IPS-18a (cell line): ENCODE results near the gene SYN1.

Source experiments
- H3K27ac ChIP-seq: one replicate; pipeline ENCODE4 v1.5.1; 2013; ENCODE audit warnings: low read length
- H3K27me3 ChIP-seq: one replicate; pipeline ENCODE4 v1.6.1; 2013; ENCODE audit warnings: mild to moderate bottlenecking, low read length; ENCODE audit not compliant: control insufficient read depth, insufficient read depth
- H3K36me3 ChIP-seq: one replicate; pipeline ENCODE4 v1.6.1; 2013; ENCODE audit warnings: low read depth, low read length; ENCODE audit not compliant: control insufficient read depth
- H3K4me1 ChIP-seq: one replicate; pipeline ENCODE4 v1.6.1; 2013; ENCODE audit warnings: low read depth, low read length; ENCODE audit not compliant: control insufficient read depth
- H3K4me3 ChIP-seq: one replicate; pipeline ENCODE4 v1.5.1; 2013; ENCODE audit warnings: low read length
- H3K9ac ChIP-seq: one replicate; pipeline ENCODE4 v1.6.1; 2013; ENCODE audit warnings: mild to moderate bottlenecking, low read length, moderate library complexity
- H3K9me3 ChIP-seq: one replicate; pipeline ENCODE4 v1.6.1; 2013; ENCODE audit warnings: low read depth, low read length; ENCODE audit not compliant: control insufficient read depth

Gene SYN1

GRCh38 chrX:47632666-47633065 lies 13.0 kb upstream of the SYN1 start:
- no peaks in the 10 kb centered on the region for H3K27me3 ChIP-seq
- H3K36me3 ChIP-seq, result no peaks in the 10 kb centered on the region
- H3K4me3 ChIP-seq, result no peak overlapping the region
- no peak overlapping the region for H3K27ac ChIP-seq
- H3K4me1 ChIP-seq, result no peaks in the 10 kb centered on the region
- H3K9me3 ChIP-seq, result peaks cover 7% of the 10 kb centered on the region
- H3K9ac ChIP-seq, result no peak overlapping the region

- H3K9me3 ChIP-seq, result peaks cover 4% of the 10 kb centered on the region
- no peaks in the 10 kb centered on the region for H3K27me3 ChIP-seq
- H3K27ac ChIP-seq, result no peak overlapping the region
- H3K4me3 ChIP-seq, result no peak overlapping the region
- H3K9ac ChIP-seq, result no peak overlapping the region
- no peaks in the 10 kb centered on the region for H3K4me1 ChIP-seq
- no peaks in the 10 kb centered on the region for H3K36me3 ChIP-seq
These were observed 12.0 kb upstream of the SYN1 start for GRCh38 chrX:47631676-47632075.

GRCh38 chrX:47629419-47630200 lies 10.0 kb upstream of the SYN1 start, which contains the start of gene CFP:
TSS of gene CFP (minus strand) at chrX:47629930. CDS start at chrX:47629844, 86 bp downstream.
- Histone ChIP-seq H3K4me3 (no peak within 1 kb of the TSS), H3K9me3 (peaks cover 4% of the 10 kb centered on the region), H3K36me3 (no peaks in the 10 kb centered on the region), H3K9ac (no peak within 1 kb of the TSS), H3K4me1 (no peaks in the 10 kb centered on the region), H3K27me3 (no peaks in the 10 kb centered on the region), H3K27ac (no peak within 1 kb of the TSS)

- Histone ChIP-seq H3K4me1 (no peaks in the 10 kb centered on the region), H3K9me3 (peaks cover 4% of the 10 kb centered on the region), H3K4me3 (no peak overlapping the region), H3K27ac (no peak overlapping the region), H3K36me3 (no peaks in the 10 kb centered on the region), H3K9ac (no peak overlapping the region), H3K27me3 (no peaks in the 10 kb centered on the region)
These were observed 9.3 kb upstream of the SYN1 start for GRCh38 chrX:47628982-47629381.

GRCh38 chrX:47625365-47625764 lies 5.7 kb upstream of the SYN1 start:
- Histone ChIP-seq H3K4me3 (no peak overlapping the region), H3K4me1 (no peaks in the 10 kb centered on the region), H3K9ac (no peak overlapping the region), H3K9me3 (peaks cover 7% of the 10 kb centered on the region), H3K27ac (no peak overlapping the region), H3K27me3 (no peaks in the 10 kb centered on the region), H3K36me3 (no peaks in the 10 kb centered on the region)

- Histone ChIP-seq H3K4me1 (no peaks in the 10 kb centered on the region), H3K4me3 (peak overlapping the region; percentile 37), H3K9ac (no peak overlapping the region), H3K36me3 (no peaks in the 10 kb centered on the region), H3K27ac (no peak overlapping the region), H3K27me3 (no peaks in the 10 kb centered on the region), H3K9me3 (peaks cover 5% of the 10 kb centered on the region)
These were observed 3.9 kb upstream of the SYN1 start for GRCh38 chrX:47623540-47624027.

GRCh38 chrX:47621851-47622250 lies 2.2 kb upstream of the SYN1 start:
- H3K36me3 ChIP-seq, result no peaks in the 10 kb centered on the region
- H3K27ac ChIP-seq, result no peak overlapping the region
- H3K9me3 ChIP-seq, result peaks cover 5% of the 10 kb centered on the region
- H3K9ac ChIP-seq, result no peak overlapping the region
- H3K27me3 ChIP-seq, result no peaks in the 10 kb centered on the region
- no peak overlapping the region for H3K4me3 ChIP-seq
- no peaks in the 10 kb centered on the region for H3K4me1 ChIP-seq

GRCh38 chrX:47620303-47620685 lies 637 bp upstream of the SYN1 start:
- Histone ChIP-seq H3K36me3 (no peaks in the 10 kb centered on the region), H3K27ac (no peak overlapping the region), H3K27me3 (no peaks in the 10 kb centered on the region), H3K4me3 (peak overlapping the region; percentile 29), H3K4me1 (no peaks in the 10 kb centered on the region), H3K9me3 (peaks cover 5% of the 10 kb centered on the region), H3K9ac (no peak overlapping the region)

GRCh38 chrX:47618923-47619485 lies 653 bp downstream of the SYN1 start:
- Histone ChIP-seq H3K27ac (no peak overlapping the region), H3K4me3 (peak overlapping the region; percentile 26)

GRCh38 chrX:47614618-47615017 lies 5.0 kb downstream of the SYN1 start:
- H3K36me3 ChIP-seq, result no peaks in the 10 kb centered on the region
- no peak overlapping the region for H3K4me3 ChIP-seq
- no peaks in the 10 kb centered on the region for H3K4me1 ChIP-seq
- H3K9ac ChIP-seq, result no peak overlapping the region
- H3K9me3 ChIP-seq, result peaks cover 6% of the 10 kb centered on the region
- H3K27me3 ChIP-seq, result no peaks in the 10 kb centered on the region
- H3K27ac ChIP-seq, result no peak overlapping the region

More at GRCh38 chrX:47618923-47619485, 653 bp downstream of the SYN1 start:
- Histone ChIP-seq H3K36me3 (no peaks in the 10 kb centered on the region), H3K9me3 (peaks cover 5% of the 10 kb centered on the region), H3K4me1 (no peaks in the 10 kb centered on the region), H3K27me3 (no peaks in the 10 kb centered on the region), H3K9ac (no peak overlapping the region)

- peaks cover 6% of the 10 kb centered on the region for H3K9me3 ChIP-seq
- no peak overlapping the region for H3K27ac ChIP-seq
- no peak overlapping the region for H3K4me3 ChIP-seq
- no peaks in the 10 kb centered on the region for H3K27me3 ChIP-seq
- peaks cover 6% of the 10 kb centered on the region for H3K4me1 ChIP-seq
- no peaks in the 10 kb centered on the region for H3K36me3 ChIP-seq
- no peak overlapping the region for H3K9ac ChIP-seq
These were observed 6.6 kb downstream of the SYN1 start for GRCh38 chrX:47613082-47613481.

- H3K27ac ChIP-seq, result no peak overlapping the region
- peaks cover 6% of the 10 kb centered on the region for H3K9me3 ChIP-seq
These were observed 7.2 kb downstream of the SYN1 start for GRCh38 chrX:47612418-47612817.

More at GRCh38 chrX:47612418-47612817, 7.2 kb downstream of the SYN1 start:
- no peak overlapping the region for H3K4me3 ChIP-seq
- no peak overlapping the region for H3K9ac ChIP-seq
- peaks cover 6% of the 10 kb centered on the region for H3K4me1 ChIP-seq
- H3K36me3 ChIP-seq, result no peaks in the 10 kb centered on the region
- H3K27me3 ChIP-seq, result no peaks in the 10 kb centered on the region
